Peyer's patch (tissue), 4 donors: ENCODE data around the gene PRR7.

Experiments
- CTCF ChIP-seq, 6 experiments: fragments of 450-650 bp in 4 of 6; fragments of 200-600 bp in 2 of 6; sonication (generic) in 1 of 6; IDR thresholded peaks; one replicate each; pipeline ENCODE4 v1.5.1; 2017 to 2019; ENCODE audit warnings: antibody characterized with exemption in 6 of 6, mild to moderate bottlenecking in 3 of 6, moderate library complexity in 1 of 6
- POLR2A ChIP-seq, 2 donors: fragments of 450-650 bp; IDR thresholded peaks; one replicate each; pipeline ENCODE4 v1.5.1; 2017; ENCODE audit warnings: antibody characterized with exemption in 2 of 2, mild to moderate bottlenecking in 2 of 2, moderate library complexity in 2 of 2

DNA sequence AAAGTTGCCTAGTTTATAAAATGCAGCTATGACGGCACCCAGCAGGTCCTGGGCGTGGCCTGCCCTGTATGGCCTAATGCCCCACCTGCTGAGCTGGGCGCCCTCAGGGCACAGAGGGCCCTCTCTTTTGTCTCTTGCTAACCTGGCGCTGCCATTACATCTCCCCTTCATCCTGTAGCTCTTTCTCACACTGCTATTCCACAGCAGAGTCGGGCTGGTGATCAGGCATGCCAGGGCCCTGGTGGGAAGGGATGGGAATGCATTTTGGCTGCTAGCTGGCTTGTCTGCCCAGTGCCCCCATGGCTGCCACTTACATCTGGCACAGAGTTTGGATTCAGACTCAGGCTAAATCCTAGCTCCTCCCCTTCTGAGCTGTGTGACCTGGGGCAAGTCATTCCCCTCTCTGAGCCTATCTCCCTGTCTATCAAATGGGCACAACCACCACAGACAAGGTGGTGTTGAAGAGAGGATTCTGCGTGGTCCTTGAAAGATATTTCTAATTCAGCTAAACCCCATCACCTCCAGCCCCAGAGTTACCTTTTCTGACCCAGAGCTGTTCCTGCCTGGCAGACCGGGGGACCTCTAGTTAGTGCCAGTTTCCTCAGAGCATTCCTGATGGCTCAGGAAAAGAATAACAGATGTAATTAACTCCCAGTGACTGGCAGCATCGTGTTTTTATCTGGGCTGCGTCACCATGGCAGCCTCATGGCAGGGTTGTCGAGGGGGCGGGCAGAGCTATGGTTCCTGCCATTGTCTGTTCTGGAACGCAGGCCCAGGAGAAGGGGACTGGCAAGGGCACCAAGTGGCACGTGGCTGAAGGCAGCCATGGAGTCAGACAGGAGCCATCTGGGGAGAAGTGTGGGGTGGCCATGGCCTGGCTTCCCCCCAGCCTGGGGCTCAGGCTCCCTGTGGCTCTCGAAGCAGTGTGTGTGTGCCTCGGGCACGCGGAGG lies 6.3 kb downstream of the PRR7 start:
- TF ChIP-seq CTCF (IDR thresholded peaks at IDR 0.05) (no peak), POLR2A (IDR thresholded peaks at IDR 0.05) (no peak)
